NCI-H446 (cell line): ENCODE data around the gene CTPS2.
"Not testable (repeated sequence)": the region's sequence is repeated elsewhere in the genome, so short reads cannot be mapped to it uniquely, and the experiment has no call there.

Experiments used
- DNase-seq, 2 experiments: peaks; one replicate each; lab custom pipeline; 2025; lab: John Stamatoyannopoulos, UW

CTPS2 gene, protein sequence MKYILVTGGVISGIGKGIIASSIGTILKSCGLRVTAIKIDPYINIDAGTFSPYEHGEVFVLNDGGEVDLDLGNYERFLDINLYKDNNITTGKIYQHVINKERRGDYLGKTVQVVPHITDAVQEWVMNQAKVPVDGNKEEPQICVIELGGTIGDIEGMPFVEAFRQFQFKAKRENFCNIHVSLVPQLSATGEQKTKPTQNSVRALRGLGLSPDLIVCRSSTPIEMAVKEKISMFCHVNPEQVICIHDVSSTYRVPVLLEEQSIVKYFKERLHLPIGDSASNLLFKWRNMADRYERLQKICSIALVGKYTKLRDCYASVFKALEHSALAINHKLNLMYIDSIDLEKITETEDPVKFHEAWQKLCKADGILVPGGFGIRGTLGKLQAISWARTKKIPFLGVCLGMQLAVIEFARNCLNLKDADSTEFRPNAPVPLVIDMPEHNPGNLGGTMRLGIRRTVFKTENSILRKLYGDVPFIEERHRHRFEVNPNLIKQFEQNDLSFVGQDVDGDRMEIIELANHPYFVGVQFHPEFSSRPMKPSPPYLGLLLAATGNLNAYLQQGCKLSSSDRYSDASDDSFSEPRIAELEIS

DNA sequence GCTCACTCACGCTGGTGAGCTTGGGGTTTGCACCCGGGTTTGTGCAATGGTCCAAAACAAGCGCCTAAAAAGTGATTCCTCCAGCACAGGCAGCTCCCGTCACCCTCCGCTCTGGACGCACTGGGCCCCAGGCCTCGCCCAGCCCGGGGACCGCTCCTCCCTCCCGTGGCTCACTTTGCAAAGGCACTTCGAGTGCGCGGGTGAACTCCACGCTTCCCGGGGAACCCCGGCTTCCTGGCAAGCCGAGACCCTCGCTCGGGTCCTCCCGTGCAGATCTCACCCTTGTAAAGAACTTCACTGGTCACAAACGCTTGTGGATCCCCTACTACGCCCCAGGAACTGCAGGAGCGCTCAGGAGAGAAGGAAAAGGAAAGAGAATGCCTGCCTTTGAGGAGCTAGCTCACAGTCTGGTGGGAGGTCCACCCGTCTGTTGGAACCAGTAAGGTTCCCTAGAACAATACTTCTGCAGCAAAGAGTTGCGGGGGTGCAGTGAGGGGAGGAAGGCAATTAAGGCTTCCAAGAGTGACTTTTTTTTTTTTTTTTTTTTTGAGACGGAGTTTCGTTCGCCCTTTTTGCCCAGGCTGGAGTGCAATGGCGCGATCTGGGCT lies at the start of gene CTPS2:
TSS of gene CTPS2 (minus strand) at position 122 of the 608 bp plus-strand sequence. CDS start 9,767 bp downstream, outside the sequence.
- peak in 1 of 2 experiments; percentile 53 for DNase-seq

DNA sequence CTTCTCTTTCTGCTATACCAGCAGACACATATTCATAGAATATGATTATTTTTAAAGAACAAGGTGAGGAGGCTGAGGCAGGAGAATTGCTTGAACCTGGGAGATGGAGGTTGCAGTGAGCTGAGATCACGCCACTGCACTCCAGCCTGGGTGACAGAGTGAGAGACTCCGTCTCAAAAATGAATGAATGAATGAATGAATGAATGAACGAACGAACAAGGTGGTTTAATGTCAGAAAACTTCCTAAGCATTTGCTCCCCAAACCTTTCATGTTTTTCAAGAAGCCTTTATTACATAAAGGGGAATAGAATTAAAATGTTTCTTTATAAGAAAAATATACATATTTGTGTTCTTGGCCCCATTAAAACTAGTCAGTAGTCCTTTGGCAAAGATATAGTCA lies 49.0 kb upstream of the CTPS2 start:
- DNase-seq: not testable (repeated sequence)

DNA sequence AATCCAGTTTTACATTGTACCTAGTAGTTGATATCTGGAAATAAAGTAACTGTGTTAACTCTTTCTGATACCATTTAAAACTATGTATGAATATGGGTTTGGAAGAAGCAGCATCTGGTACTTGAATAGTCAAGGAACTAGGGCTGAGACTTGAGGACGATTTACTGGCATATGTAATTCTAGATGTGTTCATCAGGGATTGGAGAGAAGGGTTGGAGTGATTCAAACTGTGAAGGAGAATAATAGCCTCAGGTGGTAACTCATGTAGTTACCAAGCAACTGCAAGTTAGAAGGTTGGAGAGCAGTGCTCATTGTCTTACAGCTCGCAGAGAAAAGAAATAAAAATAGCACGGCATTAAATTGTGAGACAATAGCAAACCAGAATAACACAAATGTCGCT lies 44.3 kb upstream of the CTPS2 start:
- no peak for DNase-seq

GRCh38 chrX:16754019-16754418 lies 41.5 kb upstream of the CTPS2 start:
- no peak for DNase-seq

- no peak for DNase-seq
Measured at GRCh38 chrX:16750136-16750535, 37.7 kb upstream of the CTPS2 start.

GRCh38 chrX:16748425-16748824 lies 36.0 kb upstream of the CTPS2 start:
- DNase-seq: no peak

DNA sequence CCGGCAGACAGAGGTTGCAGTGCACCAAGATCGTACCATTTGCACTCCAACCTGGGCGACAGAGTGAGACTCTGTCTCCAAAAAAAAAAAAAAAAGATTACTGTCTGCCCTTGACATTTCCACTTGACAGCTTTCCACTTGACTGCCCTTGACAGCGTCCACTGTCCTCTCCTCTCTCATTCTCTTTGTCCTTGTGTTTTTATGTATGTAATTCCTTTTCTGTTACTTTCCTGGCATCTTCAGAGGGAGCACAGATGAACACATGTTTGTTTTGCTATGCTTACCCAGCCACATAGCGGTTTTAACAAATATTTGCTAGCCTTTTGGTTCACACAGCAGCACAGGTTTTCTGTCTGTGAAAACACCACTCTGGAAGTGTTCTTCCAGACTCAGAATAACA lies 33.2 kb upstream of the CTPS2 start:
- DNase-seq: no peak

DNA sequence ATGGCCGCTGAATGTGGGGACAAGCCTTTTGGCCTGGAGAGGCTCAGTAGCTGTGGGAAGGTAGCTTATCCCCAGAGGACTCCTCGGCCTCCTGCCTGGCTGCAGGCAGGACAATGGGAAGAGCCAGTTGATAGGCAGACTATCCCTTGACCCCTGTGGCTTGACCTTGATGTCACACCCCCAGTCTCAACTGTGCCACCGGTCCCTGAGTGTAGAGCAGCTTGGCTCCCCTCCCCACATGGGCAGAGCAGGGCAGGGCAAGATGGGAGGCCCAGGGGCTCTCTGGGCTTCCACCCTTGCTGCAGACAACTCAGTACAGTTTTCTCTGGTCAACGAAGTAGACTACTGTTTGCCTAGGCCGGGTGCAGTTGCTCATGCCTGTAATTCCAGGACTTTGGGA lies 32.6 kb upstream of the CTPS2 start:
- DNase-seq: no peak

- no peak for DNase-seq
Measured at GRCh38 chrX:16743604-16744325, 31.3 kb upstream of the CTPS2 start.

GRCh38 chrX:16739574-16739973 lies 27.1 kb upstream of the CTPS2 start:
- DNase-seq: no peak

- no peak for DNase-seq
Measured at GRCh38 chrX:16737024-16737423, 24.6 kb upstream of the CTPS2 start.

- DNase-seq: no peak
Measured at GRCh38 chrX:16733013-16733412, 20.5 kb upstream of the CTPS2 start.

- DNase-seq: no peak
Measured at GRCh38 chrX:16730450-16730849, 18.0 kb upstream of the CTPS2 start.

DNA sequence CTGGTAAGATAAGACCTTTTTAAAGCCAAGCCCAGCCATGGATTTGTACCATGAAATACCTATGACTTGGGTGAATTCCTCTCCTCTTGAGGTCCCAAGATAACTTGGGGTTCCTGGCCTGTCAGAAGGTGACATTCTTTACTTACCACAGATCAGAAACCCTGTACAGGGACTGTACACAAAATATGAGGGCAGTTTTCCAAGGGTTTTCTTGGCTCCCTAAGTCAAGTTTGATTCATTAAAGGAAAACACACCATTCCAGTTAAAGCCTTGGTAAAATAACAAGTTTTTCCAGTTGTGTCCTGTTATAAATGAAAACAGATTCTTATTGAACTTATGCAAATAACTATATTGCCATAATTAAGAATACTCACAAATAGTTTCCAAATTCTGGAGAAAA lies 15.2 kb upstream of the CTPS2 start:
- no peak for DNase-seq

GRCh38 chrX:16726347-16726988 lies 14.0 kb upstream of the CTPS2 start:
- DNase-seq: not testable (repeated sequence)

GRCh38 chrX:16725072-16725471 lies 12.6 kb upstream of the CTPS2 start:
- no peak for DNase-seq

DNA sequence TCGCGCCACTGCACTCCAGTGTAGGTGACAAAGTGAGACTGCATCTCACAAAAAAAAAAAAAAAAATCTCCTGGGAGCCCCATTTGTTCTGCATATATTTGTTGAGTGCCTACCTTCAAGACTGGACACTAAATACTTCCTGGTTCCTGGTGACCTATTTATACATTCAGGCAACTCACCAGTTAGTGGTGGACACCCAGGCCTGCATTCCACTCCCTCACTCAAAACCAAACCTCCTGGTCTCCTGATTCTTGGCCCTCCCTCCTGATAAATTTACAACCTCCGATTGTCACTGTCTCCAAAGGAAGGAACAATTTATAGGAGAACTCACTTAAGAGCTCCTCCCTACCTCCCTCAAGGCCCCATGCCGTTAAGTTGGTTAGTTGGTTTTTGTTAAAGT lies 10.0 kb upstream of the CTPS2 start:
- no peak for DNase-seq

- DNase-seq: peak; percentile 92 to 95
Measured at GRCh38 chrX:16719334-16720084, 7.0 kb upstream of the CTPS2 start, which contains the start of gene SYAP1. Gene SYAP1, plus strand, starts transcription at chrX:16719612. Its CDS starts 113 bp downstream, at chrX:16719725.

DNA sequence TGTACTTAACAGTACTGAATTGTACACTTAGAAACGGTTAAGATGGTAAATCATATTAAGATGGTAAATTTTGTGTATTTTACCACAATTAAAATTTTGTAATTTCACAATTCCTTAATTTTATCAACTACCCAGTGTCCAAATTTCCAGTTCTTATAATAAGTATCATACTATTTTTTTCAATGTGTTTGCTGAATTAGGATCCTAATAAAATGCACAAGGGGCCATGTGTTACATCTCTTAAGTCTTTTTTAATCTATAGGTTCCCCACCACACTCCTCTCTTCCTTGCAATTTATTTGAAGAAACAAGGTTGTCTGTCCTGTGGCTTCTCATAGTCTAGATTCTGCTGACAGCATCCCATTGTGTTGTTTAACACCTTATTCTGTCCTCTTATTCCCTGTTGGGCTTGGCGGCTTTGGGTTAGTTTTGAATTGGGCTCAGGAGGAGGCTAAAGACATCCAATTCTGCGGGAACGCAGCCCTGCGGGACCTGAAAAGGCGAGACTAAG lies 6.4 kb upstream of the CTPS2 start:
- DNase-seq: no peak

- not testable (repeated sequence) for DNase-seq
Measured at GRCh38 chrX:16716451-16716850, 4.0 kb upstream of the CTPS2 start.

DNA sequence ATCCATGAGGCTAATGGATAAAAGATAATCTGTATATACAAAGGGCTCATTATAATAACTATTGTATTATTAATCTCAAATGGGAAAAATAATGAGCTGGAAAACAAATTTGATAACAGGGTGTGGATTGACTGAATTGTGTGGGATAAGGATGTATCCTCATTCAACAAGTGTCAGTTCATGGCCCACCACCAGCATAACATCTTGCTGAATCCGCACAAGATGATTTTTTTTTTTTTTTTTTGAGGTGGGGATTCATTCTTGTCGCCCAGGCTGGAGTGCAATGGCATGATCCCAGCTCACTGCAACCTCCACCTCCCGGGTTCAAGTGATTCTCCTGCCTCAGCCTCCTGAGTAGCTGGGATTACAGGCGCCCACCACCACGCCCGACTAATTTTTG lies 3.2 kb upstream of the CTPS2 start:
- not testable (repeated sequence) for DNase-seq
